ENCODE measurements around the gene MBP.

The MBP gene

GRCh38 chr18:76979111-76979751, 153.4 kb downstream of the MBP start:
- DNase-seq (ENCODE audit: low read depth): no peak
- TF ChIP-seq, protein P1, sequence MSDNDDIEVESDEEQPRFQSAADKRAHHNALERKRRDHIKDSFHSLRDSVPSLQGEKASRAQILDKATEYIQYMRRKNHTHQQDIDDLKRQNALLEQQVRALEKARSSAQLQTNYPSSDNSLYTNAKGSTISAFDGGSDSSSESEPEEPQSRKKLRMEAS (IDR thresholded peaks at IDR 0.05; ENCODE audit: low read depth, low read length): no peak
- TF ChIP-seq POLR2A (IDR thresholded peaks at IDR 0.05; ENCODE audit: extremely low read depth, insufficient read length) (no peak), CTCF (IDR thresholded peaks at IDR 0.05; ENCODE audit: low read depth, low read length) (no peak), MYC (IDR thresholded peaks at IDR 0.05; ENCODE audit: low read depth, low read length) (no peak)
- no peak overlapping the region for H3K4me3 ChIP-seq (ENCODE audit: low read depth, low read length)

- TF ChIP-seq, protein P1 (IDR thresholded peaks at IDR 0.05; ENCODE audit: low read depth, low read length): no peak
- TF ChIP-seq CTCF (IDR thresholded peaks at IDR 0.05; ENCODE audit: low read depth, low read length) (no peak), MYC (IDR thresholded peaks at IDR 0.05; ENCODE audit: low read depth, low read length) (no peak), POLR2A (IDR thresholded peaks at IDR 0.05; ENCODE audit: extremely low read depth, insufficient read length) (no peak)
- H3K4me3 ChIP-seq (ENCODE audit: low read depth, low read length): no peak overlapping the region
- DNase-seq (ENCODE audit: low read depth): no peak
Observed at GRCh38 chr18:76978616-76979015, 154.0 kb downstream of the MBP start.

GRCh38 chr18:76977684-76978232, 154.8 kb downstream of the MBP start:
- no peak for DNase-seq (ENCODE audit: low read depth)
- no peak overlapping the region for H3K4me3 ChIP-seq (ENCODE audit: low read depth, low read length)
- TF ChIP-seq POLR2A (IDR thresholded peaks at IDR 0.05; ENCODE audit: extremely low read depth, insufficient read length) (no peak), MYC (IDR thresholded peaks at IDR 0.05; ENCODE audit: low read depth, low read length) (no peak), CTCF (IDR thresholded peaks at IDR 0.05; ENCODE audit: low read depth, low read length) (no peak)
- TF ChIP-seq, protein P1 (IDR thresholded peaks at IDR 0.05; ENCODE audit: low read depth, low read length): no peak

GRCh38 chr18:76977108-76977621, 155.4 kb downstream of the MBP start:
- DNase-seq (ENCODE audit: low read depth): no peak
- H3K4me3 ChIP-seq (ENCODE audit: low read depth, low read length): no peak overlapping the region
- TF ChIP-seq CTCF (IDR thresholded peaks at IDR 0.05; ENCODE audit: low read depth, low read length) (no peak), POLR2A (IDR thresholded peaks at IDR 0.05; ENCODE audit: extremely low read depth, insufficient read length) (no peak), MYC (IDR thresholded peaks at IDR 0.05; ENCODE audit: low read depth, low read length) (no peak)
- TF ChIP-seq, protein P1 (IDR thresholded peaks at IDR 0.05; ENCODE audit: low read depth, low read length): no peak

DNA sequence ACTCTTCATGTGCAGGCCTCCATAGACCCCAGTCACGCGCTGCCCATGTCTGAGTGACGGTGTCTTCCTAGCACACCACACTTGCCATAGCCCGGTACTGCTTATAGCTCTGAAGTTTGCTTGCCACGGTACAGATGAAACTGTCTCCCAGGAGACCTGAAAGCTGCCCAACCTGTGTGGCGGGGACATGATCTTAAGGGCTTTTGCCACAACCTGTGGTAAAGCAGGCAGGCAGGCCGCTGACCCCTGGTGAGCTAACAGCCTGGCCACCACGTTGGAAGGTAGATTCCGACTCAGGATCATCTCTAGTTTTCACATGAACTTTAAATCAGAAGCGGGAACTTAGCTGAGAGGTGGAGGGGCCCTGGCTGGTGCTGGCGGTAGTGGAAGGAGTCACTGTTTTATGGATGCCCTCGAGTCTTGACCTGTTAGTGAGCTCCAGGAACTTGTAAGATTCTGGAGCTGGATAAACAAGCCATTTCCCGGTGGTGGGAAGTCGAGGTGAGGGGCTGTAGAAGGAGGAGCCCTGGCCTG, 156.9 kb downstream of the MBP start:
- TF ChIP-seq, protein P1 (IDR thresholded peaks at IDR 0.05; ENCODE audit: low read depth, low read length): no peak
- TF ChIP-seq POLR2A (IDR thresholded peaks at IDR 0.05; ENCODE audit: extremely low read depth, insufficient read length): no peak
- no peak for TF ChIP-seq CTCF (IDR thresholded peaks at IDR 0.05; ENCODE audit: low read depth, low read length)
- no peak for TF ChIP-seq MYC (IDR thresholded peaks at IDR 0.05; ENCODE audit: low read depth, low read length)
- no peak overlapping the region for H3K4me3 ChIP-seq (ENCODE audit: low read depth, low read length)
- DNase-seq (ENCODE audit: low read depth): no peak
